Gastroesophageal sphincter (tissue), 4 donors: Measurements from ENCODE around the gene LRPAP1. TPM values are rescaled to one million over a fixed set of nuclear protein-coding genes. Genes with fewer than 3 reads are reported as not detected.
A peak's percentile ranks its signal among the peaks of the same experiment; 100 is the strongest.

Experiments used
- ATAC-seq: fragments of 150-250 bp; one replicate; pipeline ENCODE4 v1.9.1; 2016; ENCODE audit warnings: mild to moderate bottlenecking, moderate library complexity
- H3K27ac ChIP-seq, 4 donors: fragments of 200-600 bp; sonication (generic) in 3 of 4; 1 replicate in 3 of 4; 2 replicates in 1 of 4; pipeline ENCODE4 v1.5.1; 2016 to 2019
- H3K27me3 ChIP-seq: fragments of 200-600 bp; sonication (generic); one replicate; pipeline ENCODE4 v1.5.1; 2019
- H3K36me3 ChIP-seq, 2 donors: fragments of 200-600 bp; sonication (generic); one replicate each; pipeline ENCODE4 v1.5.1; 2019; ENCODE audit warnings: control low read depth in 1 of 2
- H3K4me1 ChIP-seq, 3 donors: fragments of 200-600 bp; sonication (generic); 1 replicate in 2 of 3; 2 replicates in 1 of 3; pipeline ENCODE4 v1.5.1; 2016 to 2019; ENCODE audit warnings: control low read depth in 2 of 3
- H3K4me3 ChIP-seq, 2 donors: fragments of 200-600 bp; sonication (generic); one replicate each; pipeline ENCODE4 v1.5.1; 2019; ENCODE audit warnings: mild to moderate bottlenecking in 1 of 2, moderate library complexity in 1 of 2
- H3K9me3 ChIP-seq, 3 donors: fragments of 200-600 bp; sonication (generic); one replicate each; pipeline ENCODE4 v1.5.1; 2017 to 2019; ENCODE audit warnings: control low read depth in 2 of 3
- CTCF ChIP-seq, 4 experiments: fragments of 200-600 bp in 2 of 4; fragments of 450-650 bp in 2 of 4; sonication (generic) in 1 of 4; IDR thresholded peaks; one replicate each; pipeline ENCODE4 v1.5.1; 2017 to 2019; ENCODE audit warnings: antibody characterized with exemption in 4 of 4, mild to moderate bottlenecking in 2 of 4, moderate library complexity in 2 of 4
- EP300 ChIP-seq: sonication (generic); formaldehyde crosslinking; IDR thresholded peaks from one replicate; pipeline ENCODE4 v1.6.1; 2017; ENCODE audit warnings: antibody characterized with exemption, mild to moderate bottlenecking
- POLR2A ChIP-seq, 2 donors: fragments of 450-650 bp; IDR thresholded peaks; one replicate each; pipeline ENCODE4 v1.6.1; 2017; ENCODE audit warnings: antibody characterized with exemption in 2 of 2, mild to moderate bottlenecking in 2 of 2, moderate library complexity in 1 of 2
- POLR2AphosphoS5 ChIP-seq: sonication (generic); formaldehyde crosslinking; IDR thresholded peaks from one replicate; pipeline ENCODE4 v1.6.1; 2017; ENCODE audit warnings: antibody characterized with exemption
- WGBS, 2 donors: methylation state at CpG; one replicate each; pipeline ENCODE4 v1.1.5; 2018; ENCODE audit warnings: low coverage in 1 of 2; 5-methylcytosine and 5-hydroxymethylcytosine counted together
- total RNA-seq, 4 donors: library from RNA; depleted of rRNA; stranded (reverse); fragments of >200 nt; gene quantifications; one replicate each; pipeline ENCODE4 v1.1.0, GENCODE V29; 2016

The LRPAP1 gene
- total RNA-seq, 4 donors from 2014 or later, result 180 to 267 (median 201) TPM

- H3K4me3 ChIP-seq, result no peak overlapping the region
- no peaks in the 10 kb centered on the region for H3K27me3 ChIP-seq
- ATAC-seq, result no peak
- WGBS, 2 donors, result no CpG with 5 or more reads among the region's 19 CpGs
- peaks cover 0 to 75% of the 10 kb centered on the region in 2 donors for H3K36me3 ChIP-seq
- no peaks in the 10 kb centered on the region for H3K4me1 ChIP-seq
- H3K27ac ChIP-seq, result no peak overlapping the region
- no peaks in the 10 kb centered on the region for H3K9me3 ChIP-seq
- TF ChIP-seq EP300 (no peak), POLR2AphosphoS5 (no peak), CTCF (IDR thresholded peaks at IDR 0.05) (no peak), POLR2A (IDR thresholded peaks at IDR 0.05) (no peak)
Measured at GRCh38 chr4:3501825-3502425, 30.3 kb downstream of the LRPAP1 start.

DNA sequence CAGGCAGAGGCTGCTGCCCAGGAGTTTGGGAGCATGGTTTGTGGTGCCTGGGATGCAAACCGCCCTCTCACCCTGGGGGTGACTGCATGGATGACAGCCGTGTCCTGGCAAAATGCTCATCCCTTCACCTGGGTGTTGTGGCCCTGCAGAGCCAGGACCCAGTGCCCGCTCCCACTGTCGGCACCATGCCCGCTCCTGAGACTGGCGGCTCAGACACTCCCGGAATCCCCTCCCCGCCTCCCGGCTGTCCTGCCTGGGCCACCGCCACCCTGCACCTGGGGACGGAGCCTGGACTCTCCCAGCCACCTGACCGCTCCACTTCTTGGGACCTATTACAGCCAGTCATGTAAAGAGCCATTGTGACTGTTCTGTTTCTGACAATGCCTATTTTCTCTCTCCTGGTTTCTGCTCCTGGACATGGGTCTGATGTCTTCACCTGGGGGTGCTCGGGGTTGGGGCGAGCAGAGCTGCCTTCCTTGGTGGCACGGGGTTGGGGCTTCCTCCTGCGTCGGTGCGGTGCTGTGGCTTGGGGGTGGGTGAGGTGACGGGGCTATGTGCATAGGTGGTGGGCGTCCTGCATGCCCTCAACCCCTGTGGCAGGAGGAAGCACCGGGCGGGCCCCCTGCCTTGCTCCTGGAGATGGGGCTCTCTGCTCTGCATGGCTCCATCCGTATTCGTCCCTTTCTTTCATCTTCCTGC, 30.9 kb downstream of the LRPAP1 start:
- H3K27ac ChIP-seq, result no peak overlapping the region
- no peaks in the 10 kb centered on the region for H3K9me3 ChIP-seq
- peaks cover 0 to 68% of the 10 kb centered on the region in 2 donors for H3K36me3 ChIP-seq
- TF ChIP-seq CTCF (IDR thresholded peaks at IDR 0.05) (no peak), EP300 (no peak), POLR2A (IDR thresholded peaks at IDR 0.05) (no peak), POLR2AphosphoS5 (no peak)
- no peak overlapping the region for H3K4me3 ChIP-seq
- no peaks in the 10 kb centered on the region for H3K4me1 ChIP-seq
- WGBS, 2 donors, result 80% methylated on average over 1 of the region's 24 CpGs; no CpG with 5 or more reads in 1 of the 2 donors
- peaks cover 3% of the 10 kb centered on the region for H3K27me3 ChIP-seq
- no peak for ATAC-seq

DNA sequence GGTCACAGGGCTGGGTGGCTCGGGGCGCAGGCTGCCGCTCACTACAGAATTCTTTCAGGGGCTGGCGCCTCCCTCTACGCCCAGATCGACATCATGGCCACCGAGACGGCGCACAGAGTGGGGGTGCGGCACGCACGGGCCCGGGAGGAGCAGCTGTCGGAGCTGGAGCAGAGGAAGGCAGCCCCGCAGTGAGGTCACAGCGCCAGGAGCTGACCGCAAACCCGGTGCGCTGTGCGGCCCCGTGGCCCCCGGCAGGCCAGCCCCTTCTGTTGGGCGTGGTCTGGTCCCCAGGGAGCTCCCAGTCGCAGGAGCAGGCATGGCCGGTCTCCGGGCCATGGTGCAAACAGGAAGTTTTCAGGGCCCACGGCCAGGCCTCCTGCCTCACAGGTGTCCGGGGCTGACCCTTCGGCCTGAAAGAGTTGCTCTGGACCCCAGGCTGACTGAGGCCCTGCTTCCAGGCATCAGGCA, 31.6 kb downstream of the LRPAP1 start:
- peak; percentile 18 for ATAC-seq
- WGBS, 2 donors, result 30% methylated on average over 2 of the region's 29 CpGs; no CpG with 5 or more reads in 1 of the 2 donors
- TF ChIP-seq POLR2A (IDR thresholded peaks at IDR 0.05), result no peak
- Histone ChIP-seq H3K4me1 (no peaks in the 10 kb centered on the region), H3K4me3 (no peak overlapping the region), H3K9me3 (no peaks in the 10 kb centered on the region), H3K27ac (no peak overlapping the region), H3K27me3 (peaks cover 9% of the 10 kb centered on the region), H3K36me3 (peaks cover 0 to 62% of the 10 kb centered on the region in 2 donors)

DNA sequence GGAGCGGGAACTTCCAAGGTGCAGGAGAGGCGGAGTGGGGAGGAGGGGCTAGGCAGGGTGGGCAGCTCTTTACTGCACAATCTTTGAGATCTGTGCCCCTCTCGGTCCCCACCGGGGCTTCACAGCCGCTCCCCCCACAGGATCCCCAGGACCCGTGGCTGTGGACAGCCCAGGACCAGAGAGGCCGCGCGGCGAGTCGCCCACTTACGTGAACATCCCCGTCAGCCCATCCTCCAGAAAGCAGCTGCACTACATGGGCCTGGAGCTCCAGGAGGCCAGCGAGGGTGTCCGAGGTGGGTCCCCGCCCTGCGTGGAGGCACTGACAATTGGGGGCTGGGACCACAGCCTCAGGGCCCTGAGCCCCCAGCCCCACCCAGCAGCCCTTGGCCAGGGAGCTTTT, 32.1 kb downstream of the LRPAP1 start:
- Histone ChIP-seq H3K9me3 (no peaks in the 10 kb centered on the region), H3K4me3 (no peak overlapping the region), H3K27me3 (peaks cover 14% of the 10 kb centered on the region), H3K27ac (no peak overlapping the region), H3K36me3 (peaks cover 0 to 57% of the 10 kb centered on the region in 2 donors), H3K4me1 (no peaks in the 10 kb centered on the region)
- 100% methylated on average over 2 of the region's 17 CpGs; no CpG with 5 or more reads in 1 of the 2 donors for WGBS, 2 donors
- TF ChIP-seq CTCF (IDR thresholded peaks at IDR 0.05) (no peak), EP300 (no peak), POLR2AphosphoS5 (no peak), POLR2A (IDR thresholded peaks at IDR 0.05) (no peak)
- ATAC-seq, result no peak

DNA sequence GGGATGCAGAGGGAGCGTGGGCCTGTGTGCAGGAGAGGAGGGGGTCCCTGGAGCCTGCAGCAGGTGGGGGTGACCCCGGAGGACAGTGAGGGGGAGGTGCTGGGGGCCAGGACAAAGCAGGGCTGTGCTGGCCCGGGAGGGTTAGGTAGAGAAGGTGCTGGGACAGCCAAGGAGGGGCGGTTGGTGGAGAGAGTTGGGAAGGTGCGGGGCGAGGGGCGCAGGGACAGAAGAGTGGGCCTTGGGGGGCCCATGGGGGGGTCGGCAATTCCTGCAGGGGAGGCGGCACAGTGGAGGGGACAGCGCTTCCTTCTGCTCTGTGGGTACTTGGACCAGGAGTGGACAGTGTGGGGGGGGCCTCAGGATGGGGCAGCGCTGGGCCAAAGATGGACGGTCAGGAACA, 32.5 kb downstream of the LRPAP1 start:
- TF ChIP-seq CTCF (IDR thresholded peaks at IDR 0.05) (no peak), EP300 (no peak), POLR2AphosphoS5 (no peak), POLR2A (IDR thresholded peaks at IDR 0.05) (no peak)
- H3K9me3 ChIP-seq, result no peaks in the 10 kb centered on the region
- 93 to 100% methylated on average over 1 to 3 of the region's 12 CpGs for WGBS, 2 donors
- H3K4me1 ChIP-seq, result no peaks in the 10 kb centered on the region
- H3K4me3 ChIP-seq, result no peak overlapping the region
- peaks cover 18% of the 10 kb centered on the region for H3K27me3 ChIP-seq
- H3K27ac ChIP-seq, result no peak overlapping the region
- H3K36me3 ChIP-seq, result peaks cover 0 to 53% of the 10 kb centered on the region in 2 donors
- no peak for ATAC-seq
